ENCODE data around the gene GRID2.

The GRID2 gene

DNA sequence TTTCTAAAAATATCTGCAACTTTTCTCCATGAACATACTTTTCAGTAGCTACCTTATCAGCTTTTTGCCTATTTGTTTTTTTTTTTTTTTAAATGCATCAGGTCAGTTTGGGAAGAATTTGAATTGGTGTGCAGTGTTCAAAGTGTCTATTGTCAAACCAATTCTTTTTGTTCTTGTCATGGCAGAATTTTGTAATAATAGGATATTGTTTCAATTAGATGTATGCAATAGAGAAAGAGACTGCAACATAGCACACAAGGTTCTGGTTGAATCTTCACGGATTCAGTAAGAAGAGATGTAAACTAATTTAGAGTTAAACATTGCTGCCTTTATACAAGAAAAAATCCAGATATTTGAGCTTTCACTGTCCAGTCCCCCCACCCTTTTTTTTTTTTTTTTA is 277.1 kb downstream of the GRID2 start:
- Histone ChIP-seq H3K4me3 (ENCODE audit: low read length) (no peak overlapping the region), H3K36me3 (ENCODE audit: control insufficient read depth, insufficient read depth, low read length) (peaks cover 4% of the 10 kb centered on the region; the same call in 1 of the 2 replicates), H3K27me3 (ENCODE audit: control insufficient read depth, insufficient read depth, low read length) (no peaks in the 10 kb centered on the region), H3K27ac (ENCODE audit: low read length) (no peak overlapping the region), H3K9me3 (ENCODE audit: control insufficient read depth, insufficient read depth, low read length) (no peaks in the 10 kb centered on the region), H3K4me1 (ENCODE audit: control insufficient read depth, insufficient read depth, low read length) (no peaks in the 10 kb centered on the region)
- WGBS (ENCODE audit: insufficient coverage, insufficient read length), result no CpG with 5 or more reads among the region's 1 CpG
- no peak for DNase-seq (ENCODE audit: low read depth, low spot score)

DNA sequence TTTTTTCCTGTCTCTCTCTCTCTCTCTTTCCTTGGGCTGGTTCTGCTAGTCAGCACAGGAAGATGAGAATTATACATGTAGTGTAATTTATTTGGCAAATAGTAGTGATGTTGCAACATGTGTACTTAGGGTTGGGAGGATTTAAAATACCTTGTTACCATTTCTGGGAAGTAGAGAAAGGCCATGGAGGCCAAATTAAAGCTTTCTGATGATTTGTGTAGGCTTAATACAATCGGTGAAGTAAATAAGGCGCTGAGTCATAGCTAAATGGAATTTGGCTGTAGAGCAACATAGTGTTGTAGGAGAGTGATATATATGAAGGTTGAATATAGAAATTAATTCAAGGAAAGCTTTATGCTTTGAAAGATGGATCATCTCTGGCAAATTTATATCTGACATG is 295.3 kb downstream of the GRID2 start:
- Histone ChIP-seq H3K27me3 (ENCODE audit: control insufficient read depth, insufficient read depth, low read length) (no peaks in the 10 kb centered on the region), H3K27ac (ENCODE audit: low read length) (no peak overlapping the region), H3K9me3 (ENCODE audit: control insufficient read depth, insufficient read depth, low read length) (no peaks in the 10 kb centered on the region), H3K36me3 (ENCODE audit: control insufficient read depth, insufficient read depth, low read length) (peaks cover 5% of the 10 kb centered on the region; the same call in 1 of the 2 replicates), H3K4me1 (ENCODE audit: control insufficient read depth, insufficient read depth, low read length) (no peaks in the 10 kb centered on the region), H3K4me3 (ENCODE audit: low read length) (no peak overlapping the region)
- 100% methylated on average over 1 of the region's 2 CpGs for WGBS (ENCODE audit: insufficient coverage, insufficient read length)
- no peak for DNase-seq (ENCODE audit: low read depth, low spot score)

DNA sequence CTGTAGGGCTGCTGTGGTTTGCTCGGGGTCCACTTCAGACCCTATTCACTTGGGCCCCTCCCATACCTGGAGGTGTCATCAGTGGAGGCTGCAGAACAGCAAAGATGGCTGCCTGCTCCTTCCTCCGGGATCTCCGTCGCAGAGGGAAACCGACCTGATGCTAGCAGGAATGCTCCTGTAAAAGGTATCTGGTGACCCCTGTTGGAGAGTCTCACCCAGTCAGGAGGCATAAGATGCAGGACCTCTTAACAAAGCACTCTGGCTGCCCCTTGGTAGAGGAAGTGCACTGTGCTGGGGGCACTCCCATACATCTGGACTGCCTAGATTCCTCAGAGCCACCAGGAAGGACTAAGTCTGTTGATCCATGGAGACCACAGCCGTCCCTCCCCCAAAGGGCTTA is 296.9 kb downstream of the GRID2 start:
- Histone ChIP-seq H3K36me3 (ENCODE audit: control insufficient read depth, insufficient read depth, low read length) (peaks cover 5% of the 10 kb centered on the region; the same call in 1 of the 2 replicates), H3K4me3 (ENCODE audit: low read length) (no peak overlapping the region), H3K4me1 (ENCODE audit: control insufficient read depth, insufficient read depth, low read length) (no peaks in the 10 kb centered on the region), H3K9me3 (ENCODE audit: control insufficient read depth, insufficient read depth, low read length) (no peaks in the 10 kb centered on the region), H3K27ac (ENCODE audit: low read length) (no peak overlapping the region), H3K27me3 (ENCODE audit: control insufficient read depth, insufficient read depth, low read length) (no peaks in the 10 kb centered on the region)
- peak; percentile 11 for DNase-seq (ENCODE audit: low read depth, low spot score)
- no CpG with 5 or more reads among the region's 6 CpGs for WGBS (ENCODE audit: insufficient coverage, insufficient read length)

DNA sequence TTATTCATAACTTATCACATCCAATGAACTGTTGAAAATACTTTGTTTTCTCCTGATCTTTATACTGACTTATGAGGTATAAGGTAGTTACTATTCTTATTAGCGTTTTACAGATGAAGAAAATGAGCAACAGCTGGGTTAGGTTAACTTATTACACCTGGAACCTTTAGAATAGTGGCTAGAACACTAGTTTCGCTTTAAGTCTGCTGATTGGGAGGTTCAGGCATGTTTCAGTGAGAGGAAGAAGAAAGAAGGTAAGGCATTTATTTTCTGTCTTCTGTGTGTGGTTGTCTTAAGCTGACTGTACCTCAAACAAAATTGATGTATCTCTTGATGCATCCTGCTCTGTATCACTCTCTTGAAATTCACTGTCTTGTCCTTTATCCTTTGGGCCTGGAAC is 302.5 kb downstream of the GRID2 start:
- no peaks in the 10 kb centered on the region for H3K36me3 ChIP-seq (ENCODE audit: control insufficient read depth, insufficient read depth, low read length)
- H3K4me1 ChIP-seq (ENCODE audit: control insufficient read depth, insufficient read depth, low read length), result no peaks in the 10 kb centered on the region
- no peak for DNase-seq (ENCODE audit: low read depth, low spot score)
- no peaks in the 10 kb centered on the region for H3K9me3 ChIP-seq (ENCODE audit: control insufficient read depth, insufficient read depth, low read length)
- no peak overlapping the region for H3K27ac ChIP-seq (ENCODE audit: low read length)
- no peak overlapping the region for H3K4me3 ChIP-seq (ENCODE audit: low read length)
- WGBS (ENCODE audit: insufficient coverage, insufficient read length), result no CpG with 5 or more reads among the region's 2 CpGs
- no peaks in the 10 kb centered on the region for H3K27me3 ChIP-seq (ENCODE audit: control insufficient read depth, insufficient read depth, low read length)

DNA sequence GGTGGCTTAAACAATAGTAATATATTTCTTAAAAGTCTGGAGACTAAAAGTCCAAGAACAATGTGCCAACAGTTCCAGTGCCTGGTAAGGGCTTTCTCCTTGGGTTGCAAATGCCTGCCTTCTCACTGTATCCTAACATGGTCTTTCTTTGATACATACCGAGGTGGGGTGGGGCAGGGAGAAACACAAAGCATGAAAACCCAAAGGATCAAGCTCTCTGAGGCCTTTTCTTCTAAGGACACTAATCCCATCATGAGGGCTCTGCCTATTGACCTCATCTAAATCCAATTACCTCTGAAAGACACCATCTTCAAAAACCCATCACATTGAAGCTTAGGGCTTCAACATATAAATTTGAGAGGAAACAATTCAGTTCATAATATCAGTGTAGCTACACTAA is 311.3 kb downstream of the GRID2 start:
- DNase-seq (ENCODE audit: low read depth, low spot score), result no peak
- Histone ChIP-seq H3K36me3 (ENCODE audit: control insufficient read depth, insufficient read depth, low read length) (no peaks in the 10 kb centered on the region), H3K27ac (ENCODE audit: low read length) (no peak overlapping the region), H3K4me1 (ENCODE audit: control insufficient read depth, insufficient read depth, low read length) (peaks cover 1% of the 10 kb centered on the region; the same call in 1 of the 2 replicates), H3K27me3 (ENCODE audit: control insufficient read depth, insufficient read depth, low read length) (no peaks in the 10 kb centered on the region), H3K9me3 (ENCODE audit: control insufficient read depth, insufficient read depth, low read length) (no peaks in the 10 kb centered on the region), H3K4me3 (ENCODE audit: low read length) (no peak overlapping the region)
- no CpG with 5 or more reads among the region's 1 CpG for WGBS (ENCODE audit: insufficient coverage, insufficient read length)

DNA sequence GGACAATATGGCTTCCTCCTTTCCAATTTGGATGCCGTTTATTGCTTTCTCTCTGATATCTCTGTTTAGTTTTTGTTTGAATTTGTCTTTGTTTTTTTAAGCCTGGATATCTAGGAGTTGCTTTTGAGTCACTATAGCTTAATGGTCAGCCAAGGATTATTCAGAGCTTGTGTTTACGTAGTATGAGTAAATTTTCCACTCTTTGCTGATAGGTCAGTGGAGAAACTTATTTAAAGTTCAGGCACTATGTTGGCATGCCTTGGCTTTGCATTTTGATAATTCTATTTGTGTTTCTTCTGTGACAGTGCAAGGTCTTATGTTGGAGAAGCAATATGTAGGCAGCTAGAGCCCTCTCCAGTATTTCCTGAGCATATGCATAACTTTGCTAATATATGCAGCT is 315.2 kb downstream of the GRID2 start:
- Histone ChIP-seq H3K4me3 (ENCODE audit: low read length) (no peak overlapping the region), H3K27me3 (ENCODE audit: control insufficient read depth, insufficient read depth, low read length) (no peaks in the 10 kb centered on the region), H3K9me3 (ENCODE audit: control insufficient read depth, insufficient read depth, low read length) (no peaks in the 10 kb centered on the region), H3K36me3 (ENCODE audit: control insufficient read depth, insufficient read depth, low read length) (no peaks in the 10 kb centered on the region), H3K27ac (ENCODE audit: low read length) (no peak overlapping the region), H3K4me1 (ENCODE audit: control insufficient read depth, insufficient read depth, low read length) (peaks cover 1% of the 10 kb centered on the region; the same call in 1 of the 2 replicates)
- no peak for DNase-seq (ENCODE audit: low read depth, low spot score)
- no CpG with 5 or more reads among the region's 2 CpGs for WGBS (ENCODE audit: insufficient coverage, insufficient read length)

DNA sequence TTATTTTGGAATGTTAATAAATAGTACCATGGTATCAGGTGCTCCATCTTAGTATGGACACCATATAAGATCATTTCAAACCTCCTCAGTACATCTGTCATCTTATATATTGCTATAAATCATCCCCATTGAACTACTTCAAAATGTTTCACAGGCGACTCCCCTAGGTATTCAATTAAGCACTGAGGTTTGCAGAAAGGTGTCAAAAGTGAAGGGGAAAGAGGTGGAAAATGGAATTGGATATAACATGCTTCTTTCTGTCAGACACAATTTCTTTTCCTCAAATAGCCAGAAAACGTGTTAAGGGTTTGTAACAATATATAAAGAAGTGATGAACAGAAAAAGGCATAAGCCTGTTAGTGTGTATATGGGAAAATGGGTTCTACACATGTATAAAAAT is 325.5 kb downstream of the GRID2 start:
- Histone ChIP-seq H3K27me3 (ENCODE audit: control insufficient read depth, insufficient read depth, low read length) (no peaks in the 10 kb centered on the region), H3K4me1 (ENCODE audit: control insufficient read depth, insufficient read depth, low read length) (no peaks in the 10 kb centered on the region), H3K36me3 (ENCODE audit: control insufficient read depth, insufficient read depth, low read length) (no peaks in the 10 kb centered on the region), H3K9me3 (ENCODE audit: control insufficient read depth, insufficient read depth, low read length) (no peaks in the 10 kb centered on the region), H3K27ac (ENCODE audit: low read length) (no peak overlapping the region), H3K4me3 (ENCODE audit: low read length) (no peak overlapping the region)
- no CpG with 5 or more reads among the region's 2 CpGs for WGBS (ENCODE audit: insufficient coverage, insufficient read length)
- DNase-seq (ENCODE audit: low read depth, low spot score), result no peak

DNA sequence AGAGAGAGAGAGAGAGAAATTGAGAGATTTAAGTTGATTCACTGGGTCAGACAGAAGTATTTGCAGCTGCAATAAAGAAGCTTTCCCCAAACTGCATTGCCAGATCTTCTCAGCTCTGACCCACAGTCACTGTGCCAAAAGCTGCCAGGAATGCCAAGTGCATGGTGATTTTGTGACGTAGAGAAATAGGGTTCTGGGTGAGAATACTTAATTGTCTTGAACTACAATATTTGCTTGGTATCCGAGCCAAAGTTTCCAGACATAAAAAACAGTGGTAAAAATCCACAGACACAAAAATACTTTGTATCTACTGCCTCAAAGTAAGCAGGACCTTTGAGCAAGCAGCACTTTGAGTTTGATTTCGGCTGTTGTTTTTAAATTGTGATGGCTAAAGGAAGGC is 331.1 kb downstream of the GRID2 start:
- no CpG with 5 or more reads among the region's 3 CpGs for WGBS (ENCODE audit: insufficient coverage, insufficient read length)
- Histone ChIP-seq H3K27ac (ENCODE audit: low read length) (no peak overlapping the region), H3K4me1 (ENCODE audit: control insufficient read depth, insufficient read depth, low read length) (no peaks in the 10 kb centered on the region), H3K27me3 (ENCODE audit: control insufficient read depth, insufficient read depth, low read length) (no peaks in the 10 kb centered on the region), H3K36me3 (ENCODE audit: control insufficient read depth, insufficient read depth, low read length) (no peaks in the 10 kb centered on the region), H3K9me3 (ENCODE audit: control insufficient read depth, insufficient read depth, low read length) (no peaks in the 10 kb centered on the region), H3K4me3 (ENCODE audit: low read length) (no peak overlapping the region)
- no peak for DNase-seq (ENCODE audit: low read depth, low spot score)

DNA sequence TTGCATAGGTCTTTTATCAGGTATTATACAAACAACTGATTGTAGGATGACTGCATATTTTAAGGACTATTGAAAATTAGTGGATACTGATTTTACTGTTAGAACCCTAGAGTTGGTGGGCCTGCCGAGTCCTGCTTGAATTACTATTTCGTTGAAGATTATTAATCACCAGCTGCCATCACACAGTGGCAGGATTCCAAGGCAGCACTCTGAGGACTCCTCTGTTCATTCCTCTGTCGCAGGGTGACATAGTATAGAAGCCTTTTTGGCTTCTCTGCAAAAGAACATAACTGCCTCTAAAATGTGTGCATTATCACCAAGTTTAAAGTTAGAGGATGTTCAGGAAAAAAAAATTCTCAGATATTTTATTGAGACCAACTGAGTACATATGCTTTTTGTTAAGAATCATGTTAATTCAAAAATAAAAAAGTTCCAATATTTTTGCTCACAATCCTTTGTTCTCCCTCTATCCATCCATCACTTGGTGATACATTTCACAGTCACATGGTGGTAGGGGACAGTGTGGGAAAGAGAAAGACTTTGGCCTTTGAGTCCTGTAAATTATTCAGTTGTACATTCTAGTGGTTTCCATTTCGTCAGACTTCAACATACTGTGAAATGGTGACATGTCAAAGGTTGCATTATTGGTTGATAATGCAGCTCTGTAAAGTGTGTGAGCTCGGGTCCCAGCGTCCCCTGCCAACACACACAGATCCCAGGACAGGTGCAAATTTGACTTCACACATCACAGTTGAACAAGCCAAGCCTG is 332.5 kb downstream of the GRID2 start:
- H3K27ac ChIP-seq (ENCODE audit: low read length), result no peak overlapping the region

DNA sequence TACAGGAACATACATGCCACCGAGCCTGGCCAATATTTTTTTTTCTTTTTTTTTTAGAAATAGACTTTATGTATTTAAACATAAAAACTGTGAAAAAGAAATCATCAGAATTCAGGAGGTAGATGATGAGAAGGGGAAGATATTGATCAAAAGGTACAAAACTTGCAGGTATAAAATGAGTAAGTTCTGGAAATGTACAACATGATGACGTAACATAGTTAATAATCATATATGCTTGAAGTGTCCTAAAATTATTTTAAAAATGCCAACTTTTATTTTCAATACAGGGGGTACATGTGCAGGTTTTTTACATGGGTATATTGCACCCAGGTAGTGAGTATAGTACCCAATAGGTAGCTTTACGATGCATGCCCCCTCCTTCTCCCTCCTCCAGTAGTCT is 337.6 kb downstream of the GRID2 start:
- no peak for DNase-seq (ENCODE audit: low read depth, low spot score)
- Histone ChIP-seq H3K9me3 (ENCODE audit: control insufficient read depth, insufficient read depth, low read length) (no peaks in the 10 kb centered on the region), H3K4me1 (ENCODE audit: control insufficient read depth, insufficient read depth, low read length) (no peaks in the 10 kb centered on the region), H3K4me3 (ENCODE audit: low read length) (no peak overlapping the region), H3K36me3 (ENCODE audit: control insufficient read depth, insufficient read depth, low read length) (no peaks in the 10 kb centered on the region), H3K27me3 (ENCODE audit: control insufficient read depth, insufficient read depth, low read length) (no peaks in the 10 kb centered on the region), H3K27ac (ENCODE audit: low read length) (no peak overlapping the region)
- WGBS (ENCODE audit: insufficient coverage, insufficient read length), result no CpG with 5 or more reads among the region's 3 CpGs

More for the DNA sequence above, 332.5 kb downstream of the GRID2 start:
- no peak for DNase-seq (ENCODE audit: low read depth, low spot score)
- no peaks in the 10 kb centered on the region for H3K9me3 ChIP-seq (ENCODE audit: control insufficient read depth, insufficient read depth, low read length)
- H3K4me1 ChIP-seq (ENCODE audit: control insufficient read depth, insufficient read depth, low read length), result no peaks in the 10 kb centered on the region
- H3K36me3 ChIP-seq (ENCODE audit: control insufficient read depth, insufficient read depth, low read length), result no peaks in the 10 kb centered on the region
- no CpG with 5 or more reads among the region's 6 CpGs for WGBS (ENCODE audit: insufficient coverage, insufficient read length)
- no peaks in the 10 kb centered on the region for H3K27me3 ChIP-seq (ENCODE audit: control insufficient read depth, insufficient read depth, low read length)
- no peak overlapping the region for H3K4me3 ChIP-seq (ENCODE audit: low read length)

DNA sequence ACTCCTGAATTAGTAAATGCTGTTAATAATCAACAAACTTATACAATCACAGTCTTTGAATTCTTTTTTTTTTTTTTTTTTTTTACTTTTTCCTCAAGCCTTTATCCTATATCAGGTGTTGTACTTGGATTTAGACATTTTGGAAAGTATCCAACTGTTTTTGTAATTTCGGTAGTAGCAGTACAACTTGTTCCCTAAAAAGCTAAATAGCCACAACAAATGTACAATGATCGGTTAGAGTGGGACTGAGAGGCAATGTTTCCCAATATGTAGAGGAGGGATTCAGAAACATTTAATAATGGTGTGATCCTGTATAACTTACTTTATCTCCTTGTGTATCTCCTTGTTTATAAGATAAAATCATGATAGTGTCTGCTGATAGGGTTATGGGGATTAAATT is 343.1 kb downstream of the GRID2 start:
- H3K4me1 ChIP-seq (ENCODE audit: control insufficient read depth, insufficient read depth, low read length), result no peaks in the 10 kb centered on the region
- H3K4me3 ChIP-seq (ENCODE audit: low read length), result no peak overlapping the region
- H3K27me3 ChIP-seq (ENCODE audit: control insufficient read depth, insufficient read depth, low read length), result no peaks in the 10 kb centered on the region
- H3K27ac ChIP-seq (ENCODE audit: low read length), result no peak overlapping the region
- WGBS (ENCODE audit: insufficient coverage, insufficient read length), result no CpG with 5 or more reads among the region's 2 CpGs
- DNase-seq (ENCODE audit: low read depth, low spot score), result no peak
- H3K9me3 ChIP-seq (ENCODE audit: control insufficient read depth, insufficient read depth, low read length), result no peaks in the 10 kb centered on the region
- H3K36me3 ChIP-seq (ENCODE audit: control insufficient read depth, insufficient read depth, low read length), result no peaks in the 10 kb centered on the region; the same call in 1 of the 2 replicates
